NCI-H2196 treated with DMSO at 0.1 percent for 48 hours (cell line): ENCODE measurements around the gene DUSP10.

Source experiments
- DNase-seq: peaks from one replicate; lab custom pipeline; 2025; ENCODE audit not compliant: unreplicated experiment; lab: John Stamatoyannopoulos, UW

The DUSP10 gene

GRCh38 chr1:221696718-221697461, 45.0 kb downstream of the DUSP10 start:
- no peak for DNase-seq

GRCh38 chr1:221696027-221696426, 45.9 kb downstream of the DUSP10 start:
- no peak for DNase-seq

- DNase-seq = no peak
Observed at GRCh38 chr1:221695301-221695700, 46.6 kb downstream of the DUSP10 start.

GRCh38 chr1:221694109-221694508, 47.8 kb downstream of the DUSP10 start:
- DNase-seq = no peak

GRCh38 chr1:221693087-221693486, 48.8 kb downstream of the DUSP10 start:
- no peak for DNase-seq

GRCh38 chr1:221692643-221693042, 49.2 kb downstream of the DUSP10 start:
- no peak for DNase-seq

- DNase-seq = no peak
Observed at GRCh38 chr1:221691261-221691660, 50.6 kb downstream of the DUSP10 start.

GRCh38 chr1:221690858-221691257, 51.0 kb downstream of the DUSP10 start:
- DNase-seq = no peak

- no peak for DNase-seq
Observed at GRCh38 chr1:221689138-221689537, 52.8 kb downstream of the DUSP10 start.

- no peak for DNase-seq
Observed at GRCh38 chr1:221688488-221688843, 53.4 kb downstream of the DUSP10 start.

- DNase-seq = no peak
Observed at GRCh38 chr1:221687836-221688487, 53.9 kb downstream of the DUSP10 start.

GRCh38 chr1:221683681-221684080, 58.2 kb downstream of the DUSP10 start:
- no peak for DNase-seq

- no peak for DNase-seq
Observed at GRCh38 chr1:221680085-221680484, 61.8 kb downstream of the DUSP10 start.

GRCh38 chr1:221678014-221678413, 63.9 kb downstream of the DUSP10 start:
- DNase-seq = no peak

- DNase-seq = no peak
Observed at GRCh38 chr1:221675880-221676800, 65.7 kb downstream of the DUSP10 start.

- no peak for DNase-seq
Observed at GRCh38 chr1:221672965-221673364, 68.9 kb downstream of the DUSP10 start.

GRCh38 chr1:221672239-221672645, 69.6 kb downstream of the DUSP10 start:
- DNase-seq = no peak

- DNase-seq = no peak
Observed at GRCh38 chr1:221670081-221670480, 71.8 kb downstream of the DUSP10 start.

GRCh38 chr1:221669441-221669840, 72.4 kb downstream of the DUSP10 start:
- DNase-seq = no peak

- DNase-seq = no peak
Observed at GRCh38 chr1:221667504-221667903, 74.4 kb downstream of the DUSP10 start.

GRCh38 chr1:221664253-221664652, 77.6 kb downstream of the DUSP10 start:
- no peak for DNase-seq

- no peak for DNase-seq
Observed at GRCh38 chr1:221663321-221663720, 78.6 kb downstream of the DUSP10 start.
